Left colon (tissue), 2 donors: ENCODE data around the gene ADAMTS17. TPM values are rescaled to one million over a fixed set of nuclear protein-coding genes. Genes with fewer than 3 reads are reported as not detected.
"Not testable (repeated sequence)": the region's sequence is repeated elsewhere in the genome, so short reads cannot be mapped to it uniquely, and the experiment has no call there.

Source experiments
- ATAC-seq: fragments of 200-7000 bp; cut with Tn5 transposase; one replicate; pipeline ENCODE4 v1.9.1; 2020; ENCODE audit warnings: mild to moderate bottlenecking, moderate library complexity
- DNase-seq, 2 donors: peaks; one replicate each; pipeline ENCODE4 v3.0.0-alpha.2; 2020
- intact Hi-C, 2 donors: fragments of 100-400 bp; cut with DNase I in 1 of 2; cut with micrococcal nuclease in 1 of 2; formaldehyde crosslinking; loops; one replicate each; pipeline versions ENCODE4 v1.11.2 to v1.14.0; 2022; cut with DNase I, micrococcal nuclease
- total RNA-seq, 2 donors: library from RNA; stranded (reverse); fragmentation: NEBNext Ultra II Directional; extraction: Animal tissue kit (Norgen Biotek cat#: 25700); gene quantifications; one replicate each; pipeline ENCODE4 v1.2.1, GENCODE V29; 2021
- donor health status: DM: no; HTN: no; CAD: no.
- donor health status: DM: yes; HTN: yes; CAD: no.

ADAMTS17 gene
- total RNA-seq, 2 donors from 2014 or later: 5.9 to 7.4 TPM

DNA sequence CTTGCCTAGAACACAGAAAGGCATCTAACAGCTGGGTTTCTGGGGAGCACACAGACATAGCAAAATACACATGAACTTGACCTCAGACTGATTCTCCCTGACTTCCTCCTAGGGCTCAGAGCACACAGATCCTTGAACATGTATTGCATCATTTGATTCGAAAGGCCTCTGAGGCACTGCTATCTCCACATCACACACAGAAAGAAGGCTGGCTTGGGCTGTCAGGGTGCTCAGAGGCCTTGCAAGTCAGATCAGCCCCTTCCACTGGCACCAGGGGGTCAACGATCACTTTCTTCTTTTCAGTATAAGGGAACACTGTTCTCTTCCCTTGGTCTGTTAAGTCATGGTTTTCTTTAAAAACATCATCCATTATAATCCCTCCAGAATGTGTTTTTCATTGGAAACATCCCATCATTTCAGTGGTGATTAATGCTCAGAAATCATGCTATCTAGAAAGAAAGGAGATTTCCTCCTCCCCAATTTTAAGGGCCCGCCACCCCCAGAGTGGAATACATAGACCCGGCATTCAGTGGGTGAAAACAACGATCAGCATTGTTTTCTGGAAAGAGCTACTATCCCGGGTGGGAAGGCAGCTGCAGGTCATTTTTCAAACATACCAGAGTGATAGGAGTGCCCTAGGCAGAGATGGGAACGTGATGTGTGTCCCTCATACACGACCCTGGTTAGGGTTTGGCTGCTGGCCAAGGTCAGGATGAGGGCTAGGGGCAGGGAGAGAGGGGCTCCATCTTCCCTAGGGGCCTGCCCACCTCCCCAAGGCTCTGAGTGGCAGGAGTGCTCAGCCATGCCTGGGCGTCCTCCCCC lies 355.3 kb downstream of the ADAMTS17 start:
- ATAC-seq: no peak
- DNase-seq: no peak
- intact Hi-C loops: no loop called here

DNA sequence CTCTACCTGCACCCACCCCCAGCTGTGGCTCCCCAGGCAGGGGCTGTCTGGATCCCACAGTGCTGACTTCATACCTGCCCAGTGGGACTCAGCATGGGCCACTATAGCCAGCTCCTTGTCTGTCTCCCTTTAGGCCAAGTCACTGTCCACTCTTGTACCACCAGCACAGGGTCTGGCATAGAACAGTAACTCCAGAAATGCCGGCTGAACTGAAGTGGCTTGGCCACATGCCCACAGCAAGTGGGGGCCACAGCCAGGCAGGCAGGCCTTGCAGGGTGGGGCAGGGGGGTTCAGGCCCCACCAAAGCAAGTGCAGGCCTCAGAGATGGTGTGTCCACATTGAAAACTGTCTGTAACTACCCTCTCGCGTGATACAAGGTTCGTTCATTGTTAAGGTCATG lies 355.9 kb downstream of the ADAMTS17 start:
- intact Hi-C loops: no loop called here
- no peak for ATAC-seq
- no peak for DNase-seq

DNA sequence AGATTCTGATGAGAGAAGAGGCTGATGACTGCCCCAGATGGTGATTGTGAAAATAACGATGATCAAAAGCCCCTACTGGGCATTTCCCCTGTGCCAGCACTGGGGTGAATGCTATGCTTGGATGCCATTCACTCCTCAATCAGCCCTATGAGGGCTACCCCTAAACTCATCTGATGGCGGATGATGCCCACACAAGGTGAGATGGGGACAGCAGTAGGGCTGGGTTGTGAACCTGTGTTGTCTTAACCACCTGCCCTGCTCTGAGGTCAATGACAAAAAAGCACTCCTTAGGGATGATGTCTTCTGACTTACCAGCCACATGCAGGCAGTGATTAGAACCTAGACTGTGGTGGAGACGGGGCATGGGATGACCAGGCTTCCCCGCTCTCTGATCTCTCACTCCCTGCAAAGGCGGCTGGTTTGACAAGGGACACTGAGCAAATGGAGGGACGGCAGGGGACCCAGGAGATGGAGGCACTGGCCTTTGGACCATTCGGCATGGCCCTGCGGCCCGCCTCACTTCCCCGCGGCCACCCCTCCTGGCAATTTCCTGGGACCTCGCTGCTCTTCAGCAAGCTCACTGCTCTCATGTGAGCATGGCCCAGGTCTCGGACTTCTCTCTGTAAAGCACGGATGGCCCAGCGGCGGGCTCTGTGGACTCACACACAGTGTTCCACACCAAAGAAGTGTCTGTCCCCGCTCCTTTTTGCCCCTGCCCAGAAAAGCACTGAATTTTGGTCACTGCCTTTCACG lies 357.1 kb downstream of the ADAMTS17 start:
- ATAC-seq: no peak
- intact Hi-C loops: no loop called here

DNA sequence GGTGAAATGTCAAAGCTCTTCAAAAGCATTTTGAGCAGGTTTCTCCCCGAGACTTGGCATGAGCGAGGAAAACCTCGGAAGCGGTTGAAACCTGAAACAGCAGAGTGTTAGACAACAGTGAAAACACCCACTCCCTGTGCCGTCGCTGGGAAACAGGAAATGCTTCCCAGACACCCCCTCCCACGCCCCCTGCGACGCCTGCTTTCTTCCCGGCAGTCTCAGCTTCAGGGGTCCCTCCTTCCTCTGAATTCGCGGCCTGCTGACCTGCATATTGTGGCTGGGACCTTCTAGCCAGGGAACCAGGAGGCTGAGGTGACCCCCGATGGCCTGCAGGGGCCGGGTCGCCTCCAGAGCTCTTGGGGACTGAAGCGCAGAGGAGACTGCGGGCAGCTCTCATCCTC lies 357.9 kb downstream of the ADAMTS17 start:
- ATAC-seq: no peak
- no peak for DNase-seq
- intact Hi-C loops: no loop called here

More for the DNA sequence above, 357.1 kb downstream of the ADAMTS17 start:
- no peak for DNase-seq

DNA sequence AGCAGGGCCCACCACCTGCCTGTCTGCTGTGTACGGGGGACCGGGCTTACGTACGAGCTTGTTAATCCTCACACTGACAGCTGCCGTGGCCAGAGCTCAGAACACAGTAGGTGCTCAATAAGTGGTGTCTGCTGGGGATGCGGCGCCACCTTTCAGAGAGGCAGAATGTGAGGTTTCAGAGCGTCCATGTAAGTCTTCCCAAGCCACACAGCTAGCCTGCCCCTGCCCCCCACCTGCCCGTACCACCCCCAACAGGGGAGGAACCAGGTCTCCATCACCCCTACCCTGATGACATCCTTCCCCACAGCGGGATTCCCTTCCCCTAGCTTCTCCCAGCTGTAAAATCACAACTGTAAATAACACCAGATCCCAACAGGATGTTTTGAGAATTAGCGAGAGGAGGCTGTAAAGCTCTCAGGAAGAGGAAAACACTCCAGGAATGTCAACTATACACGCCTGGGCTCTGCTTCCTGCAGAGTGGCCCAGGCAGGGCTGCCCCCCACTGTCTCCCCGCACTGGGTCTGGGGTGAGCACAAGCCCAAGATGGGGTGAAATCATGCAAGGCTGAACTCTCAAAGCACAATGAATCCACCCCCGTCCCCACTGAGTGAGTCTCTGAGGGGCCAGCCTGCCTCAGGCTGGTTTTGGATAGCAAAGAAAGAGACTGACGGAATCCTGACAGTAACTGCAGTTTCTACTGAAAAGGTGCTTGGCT lies 358.4 kb downstream of the ADAMTS17 start:
- no peak for ATAC-seq

DNA sequence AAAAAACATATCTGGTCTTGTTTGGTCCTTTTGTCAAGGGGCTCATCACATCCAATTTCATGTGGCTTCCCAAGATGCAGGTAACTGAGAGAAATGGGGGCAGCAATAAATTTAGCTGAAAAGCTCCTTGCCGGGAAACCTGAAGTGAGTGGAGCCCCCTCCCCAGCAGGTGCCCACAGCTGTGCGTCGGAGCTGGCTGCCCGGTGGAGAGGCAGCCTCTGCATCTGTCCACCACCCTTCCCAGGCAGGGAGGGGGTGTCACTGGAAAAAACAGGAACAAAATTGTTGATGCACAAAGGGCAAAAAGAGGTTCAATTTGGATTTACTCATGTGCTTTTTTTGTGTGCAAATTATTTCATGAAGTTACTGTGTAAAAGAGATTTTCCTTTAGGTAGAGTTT lies 359.1 kb downstream of the ADAMTS17 start:
- DNase-seq (no peak), ATAC-seq (no peak)
- intact Hi-C loops: no loop called here

More for the DNA sequence above, 358.4 kb downstream of the ADAMTS17 start:
- intact Hi-C loops: no loop called here
- DNase-seq: no peak

DNA sequence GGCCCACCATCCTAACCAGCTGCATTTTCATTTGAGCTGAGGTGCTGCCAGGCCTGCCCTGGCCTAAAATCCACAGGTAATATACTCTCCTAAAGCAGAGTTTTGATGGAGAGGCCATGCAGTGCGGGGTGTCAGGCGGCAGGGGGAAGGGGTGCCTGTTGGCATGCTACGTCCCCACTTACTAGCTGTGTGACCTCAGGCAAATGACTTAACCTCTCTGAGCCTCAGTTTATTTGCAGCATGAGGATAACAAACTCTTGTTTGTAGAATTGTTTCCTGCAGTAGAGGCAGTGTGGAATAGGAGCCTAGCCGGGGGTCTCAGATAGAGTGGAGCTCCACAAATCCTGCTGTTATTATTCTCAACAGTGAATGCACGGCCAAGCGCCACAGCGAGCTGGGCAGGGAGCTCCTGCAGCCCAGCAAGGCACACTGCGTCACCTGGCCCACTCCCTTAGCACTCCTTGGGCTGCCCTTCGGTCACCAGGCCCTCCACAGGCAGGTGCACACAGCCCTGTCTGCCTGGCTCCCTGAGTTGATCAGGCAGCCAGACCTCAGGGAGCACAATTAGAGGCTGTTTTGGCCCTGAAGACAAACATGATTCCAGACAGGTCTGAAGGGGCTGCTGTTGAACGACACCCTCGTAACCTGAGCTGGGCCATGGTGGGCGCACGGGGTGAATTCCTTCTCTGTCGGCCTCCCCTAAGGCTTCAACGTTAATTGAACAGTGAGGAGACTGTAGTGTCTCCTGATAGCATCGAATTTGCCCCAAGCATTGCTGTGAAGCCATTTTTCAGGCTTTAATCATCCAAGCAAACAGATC lies 359.7 kb downstream of the ADAMTS17 start:
- intact Hi-C loops: no loop called here
- no peak for DNase-seq
- no peak for ATAC-seq

DNA sequence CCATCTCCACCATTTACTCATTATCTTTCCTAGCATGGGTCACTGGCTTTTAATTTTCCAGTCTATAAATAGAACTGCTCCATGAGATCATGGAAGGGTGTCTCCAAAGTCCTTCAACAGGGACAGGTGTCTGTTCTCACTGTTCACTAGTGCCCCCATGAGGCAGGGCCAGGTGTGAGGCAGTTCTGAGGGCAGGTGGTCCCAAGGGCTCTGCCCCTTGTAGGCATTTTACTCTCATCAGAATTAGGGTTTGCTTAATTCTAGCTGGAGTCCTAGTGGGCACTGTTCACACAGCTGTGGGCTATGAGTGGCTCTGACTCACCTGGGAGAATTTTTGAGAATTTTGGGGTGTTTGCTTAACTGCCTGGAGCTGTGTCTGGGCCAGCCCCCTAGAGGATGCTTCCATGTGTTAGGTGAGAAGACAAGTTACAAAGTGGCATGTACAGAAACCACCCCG lies 360.6 kb downstream of the ADAMTS17 start:
- intact Hi-C loops: no loop called here
- ATAC-seq (no peak), DNase-seq (no peak)

DNA sequence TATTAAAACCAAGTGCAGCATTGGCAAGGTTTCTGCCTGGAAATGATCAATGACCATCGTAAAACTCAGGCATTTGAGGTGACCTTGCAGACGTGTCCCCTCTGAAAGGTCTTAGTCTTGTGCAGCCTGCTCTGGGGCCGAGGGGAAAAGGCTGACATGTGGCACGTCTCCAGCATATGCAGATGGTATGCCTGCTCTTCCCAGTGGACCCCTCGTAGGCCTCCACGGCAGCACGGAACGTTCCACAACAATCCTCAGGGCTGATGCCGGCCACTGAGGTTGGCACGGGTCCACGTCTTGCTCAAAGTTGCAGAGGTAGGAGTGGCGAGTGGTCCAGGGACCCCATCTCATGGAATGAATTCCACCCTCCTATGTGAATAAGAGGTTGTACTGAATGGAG lies 361.0 kb downstream of the ADAMTS17 start:
- ATAC-seq: no peak
- DNase-seq: no peak
- intact Hi-C loops: no loop called here

DNA sequence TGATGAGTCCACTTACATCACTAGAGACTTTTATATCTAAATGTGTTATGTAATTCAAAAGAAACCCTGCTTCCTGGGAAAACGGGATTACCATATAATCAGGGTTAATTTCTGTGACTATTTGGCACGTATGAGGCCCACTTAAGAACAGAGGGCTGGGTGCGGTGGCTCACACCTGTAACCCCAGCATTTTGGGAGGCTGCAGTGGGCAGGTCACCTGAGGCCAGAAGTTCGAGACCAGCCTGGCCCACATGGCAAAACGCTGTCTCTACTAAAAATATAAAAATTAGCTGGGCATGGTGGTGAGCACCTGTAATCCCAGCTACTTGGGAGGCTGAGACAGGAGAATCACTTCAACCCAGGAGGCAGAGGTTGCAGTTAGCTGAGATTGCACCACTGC lies 361.9 kb downstream of the ADAMTS17 start:
- DNase-seq, ATAC-seq, intact Hi-C loops: not testable (repeated sequence)

DNA sequence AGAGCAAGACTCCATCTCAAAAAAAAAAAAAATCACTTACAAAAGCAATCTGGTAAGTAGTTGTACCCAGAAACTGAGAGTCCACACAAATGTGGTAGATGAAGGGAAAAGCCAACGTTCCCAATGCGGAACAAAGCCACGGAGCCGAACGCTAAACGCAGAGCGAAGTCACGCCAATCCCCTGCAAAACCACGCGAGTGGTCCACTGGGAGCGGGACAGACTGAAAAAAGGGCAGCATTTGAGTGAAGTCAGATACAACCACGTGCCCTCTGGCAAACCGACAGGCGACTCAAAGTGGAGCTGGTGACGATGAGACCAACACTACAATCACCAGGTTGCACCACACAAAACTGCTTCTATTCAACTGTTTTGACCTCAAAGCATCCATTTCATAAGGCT lies 362.4 kb downstream of the ADAMTS17 start:
- intact Hi-C loops: no loop called here
- DNase-seq (no peak), ATAC-seq (no peak)

DNA sequence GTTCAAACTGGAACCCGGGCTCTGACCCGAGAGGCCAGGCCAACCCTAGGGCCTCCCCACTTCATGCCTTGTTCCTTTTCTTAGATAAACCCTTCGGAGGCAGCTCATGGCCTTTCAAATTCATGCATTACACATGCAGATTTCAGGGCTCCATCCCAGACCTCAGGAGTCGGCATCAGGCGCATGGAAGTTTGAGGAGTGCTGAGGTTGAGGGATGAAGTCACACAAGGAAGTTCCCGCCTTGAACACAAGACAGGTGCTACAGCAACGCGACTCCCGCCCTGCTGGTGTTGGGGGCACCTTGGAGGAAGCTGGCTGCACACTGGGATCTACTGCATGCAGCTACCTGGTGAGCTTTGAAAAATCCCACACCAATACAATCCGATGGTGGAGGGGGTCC lies 363.3 kb downstream of the ADAMTS17 start:
- ATAC-seq (no peak), DNase-seq (no peak)
- intact Hi-C loops: no loop called here

DNA sequence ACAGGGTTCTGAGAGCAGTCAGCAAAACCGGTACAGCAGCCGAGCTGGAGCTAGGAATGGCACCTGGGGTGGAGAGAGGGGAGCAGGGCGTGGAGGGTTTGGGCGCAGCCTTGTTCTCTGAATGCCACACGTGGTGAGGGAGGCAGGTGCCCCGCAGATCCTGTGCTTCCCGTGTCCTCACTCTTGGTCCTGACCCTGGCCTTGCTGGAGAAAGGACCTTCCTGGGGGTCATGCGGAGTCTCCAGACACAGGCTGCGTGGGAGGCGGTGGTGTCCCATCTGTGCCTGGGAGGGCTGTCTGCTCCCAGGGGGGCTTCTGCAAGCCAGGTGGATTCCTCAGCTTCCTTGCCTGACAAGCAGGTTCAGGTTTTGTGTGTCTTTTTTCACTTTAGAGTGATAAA lies 363.8 kb downstream of the ADAMTS17 start:
- ATAC-seq: no peak
- intact Hi-C loops: no loop called here
- DNase-seq: no peak

DNA sequence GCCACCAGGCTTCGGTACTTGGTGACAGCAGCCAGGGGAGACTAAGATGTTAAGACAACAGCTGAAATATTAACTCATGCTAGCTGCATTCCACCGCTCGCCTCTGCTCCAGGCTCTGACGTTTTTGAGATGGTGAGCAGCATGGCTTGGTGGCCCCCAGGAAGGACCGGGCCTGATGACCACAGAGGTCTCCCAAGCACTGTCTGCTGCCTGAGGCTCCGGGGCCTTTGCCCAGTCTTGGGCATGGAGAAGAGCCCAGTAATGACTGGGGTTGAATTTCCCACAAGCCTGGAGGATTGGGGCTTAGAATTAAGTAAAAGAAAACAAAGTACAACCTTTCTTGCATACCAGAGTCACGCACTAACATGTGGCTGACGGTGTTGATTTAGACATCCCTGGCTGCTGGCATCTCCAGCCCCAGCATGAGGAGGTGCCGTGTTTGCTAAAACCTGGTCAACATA lies 364.9 kb downstream of the ADAMTS17 start:
- DNase-seq (no peak), ATAC-seq (no peak)
- intact Hi-C loops: no loop called here

DNA sequence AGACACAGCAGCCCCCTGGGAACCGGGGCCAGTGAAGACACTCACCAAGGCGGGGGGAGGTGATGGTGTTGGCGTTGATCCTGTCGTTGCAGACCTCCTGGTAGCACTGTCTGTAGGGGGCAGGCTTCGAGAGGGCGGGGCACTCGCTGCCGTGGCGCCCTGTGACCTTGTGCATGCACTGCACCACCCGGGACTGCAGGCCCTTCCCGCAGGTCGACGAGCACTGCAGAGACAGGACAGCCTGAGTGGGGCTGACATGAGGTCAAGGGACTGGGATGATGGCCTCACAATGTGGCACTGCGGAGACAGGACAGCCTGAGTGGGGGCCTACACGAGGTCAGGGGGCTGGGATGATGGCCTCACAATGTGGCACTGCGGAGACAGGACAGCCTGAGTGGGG lies 365.8 kb downstream of the ADAMTS17 start:
- DNase-seq (no peak), ATAC-seq (no peak)
- intact Hi-C loops: no loop called here

DNA sequence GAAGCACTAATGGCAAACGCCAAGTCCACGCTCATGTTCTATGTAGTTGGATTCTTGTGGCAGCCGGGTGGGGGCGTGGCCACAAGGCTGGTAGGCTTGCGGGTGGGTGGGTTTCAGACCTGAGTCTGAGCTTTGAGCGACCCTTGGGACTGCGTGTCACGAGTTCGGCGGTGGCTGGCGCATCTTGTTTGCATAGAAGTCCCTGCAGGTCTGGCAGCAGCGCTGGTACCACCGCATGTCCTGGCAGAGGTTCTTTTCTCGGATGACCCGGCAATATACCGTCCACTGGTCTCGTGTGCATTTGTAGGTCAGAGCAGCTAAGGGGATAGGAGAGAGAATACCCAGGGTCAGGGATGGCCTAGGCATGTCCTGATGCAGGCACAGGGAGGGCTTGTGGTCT lies 367.5 kb downstream of the ADAMTS17 start:
- no peak for ATAC-seq
- DNase-seq: no peak
- intact Hi-C loops: no loop called here

DNA sequence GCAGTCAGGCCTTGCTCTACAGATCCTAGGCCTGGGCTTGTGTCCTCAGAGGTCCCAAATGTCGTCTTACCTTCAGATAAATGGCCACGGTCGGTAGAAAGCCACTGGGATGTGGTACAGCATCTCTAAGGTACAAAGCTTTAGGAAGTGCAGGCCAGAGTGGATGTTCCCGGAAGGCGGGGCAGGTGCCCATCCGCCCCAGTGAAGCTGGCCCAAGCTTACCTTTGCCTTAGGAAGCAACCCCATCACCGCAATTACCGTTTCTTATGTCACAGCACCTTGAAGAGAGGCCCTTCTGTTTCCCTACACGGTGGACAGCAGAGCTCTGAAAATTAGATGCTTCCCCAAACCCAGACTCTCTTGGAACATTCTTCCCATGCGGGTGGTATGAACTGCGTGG lies 368.4 kb downstream of the ADAMTS17 start:
- ATAC-seq (no peak), DNase-seq (no peak)
- intact Hi-C loops: no loop called here

DNA sequence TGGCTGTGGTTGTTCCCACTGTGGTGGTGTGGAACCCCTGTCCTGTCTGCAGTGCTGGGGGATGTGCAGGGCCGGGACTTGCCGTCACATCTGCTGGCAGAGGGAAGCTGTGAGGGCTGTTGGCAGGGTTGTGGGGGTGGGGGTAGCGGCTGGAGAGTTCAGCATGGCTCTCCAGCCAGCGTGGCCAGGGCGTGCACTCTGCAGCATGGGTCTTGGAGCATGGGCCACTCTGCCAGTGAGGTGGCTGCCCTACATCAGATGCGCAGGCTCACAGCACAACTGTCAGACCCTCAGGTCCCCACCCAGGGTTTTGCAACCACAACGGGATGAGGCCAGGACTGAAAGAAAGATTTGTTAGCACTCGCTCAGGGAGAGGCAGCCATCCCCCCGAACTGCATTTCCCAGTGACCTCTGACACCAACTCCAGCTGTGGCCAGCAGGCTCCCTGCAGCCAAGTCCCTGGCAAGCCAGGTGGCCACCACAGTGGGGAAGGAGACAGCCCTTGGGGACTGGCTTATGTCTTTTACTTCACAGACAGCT lies 370.8 kb downstream of the ADAMTS17 start:
- ATAC-seq: no peak
- intact Hi-C loops: no loop called here
- peak in 1 of 2 donors; percentile 12 for DNase-seq
